Astrocyte of the spinal cord (primary cell): Measurements from ENCODE around the gene DHDH.
A peak's percentile ranks its signal among the peaks of the same experiment; 100 is the strongest.

Experiments
- DNase-seq: peaks from one replicate; pipeline ENCODE4 v3.0.0; 2011; ENCODE audit warnings: low read depth, low spot score
- H3K4me3 ChIP-seq: 2 replicates; pipeline ENCODE4 v1.5.1; 2011; ENCODE audit warnings: low read depth, mild to moderate bottlenecking, low read length, moderate library complexity
- in situ Hi-C: cut with HindIII; loops from 2 replicates; pipeline ENCODE4 v1.10.0; 2017; ENCODE audit warnings: low sequenced_read_pairs
- TF ChIP-seq, protein P1 (sequence below): IDR thresholded peaks from 2 replicates; pipeline ENCODE4 v1.5.1; 2012; ENCODE audit warnings: low read depth, mild to moderate bottlenecking, low read length, inconsistent platforms

DHDH gene

GRCh38 chr19:48989701-48990291, 56.3 kb downstream of the DHDH start:
- in situ Hi-C loops, result no loop called here
- H3K4me3 ChIP-seq, result no peak overlapping the region
- no peak for DNase-seq
- TF ChIP-seq, protein P1, sequence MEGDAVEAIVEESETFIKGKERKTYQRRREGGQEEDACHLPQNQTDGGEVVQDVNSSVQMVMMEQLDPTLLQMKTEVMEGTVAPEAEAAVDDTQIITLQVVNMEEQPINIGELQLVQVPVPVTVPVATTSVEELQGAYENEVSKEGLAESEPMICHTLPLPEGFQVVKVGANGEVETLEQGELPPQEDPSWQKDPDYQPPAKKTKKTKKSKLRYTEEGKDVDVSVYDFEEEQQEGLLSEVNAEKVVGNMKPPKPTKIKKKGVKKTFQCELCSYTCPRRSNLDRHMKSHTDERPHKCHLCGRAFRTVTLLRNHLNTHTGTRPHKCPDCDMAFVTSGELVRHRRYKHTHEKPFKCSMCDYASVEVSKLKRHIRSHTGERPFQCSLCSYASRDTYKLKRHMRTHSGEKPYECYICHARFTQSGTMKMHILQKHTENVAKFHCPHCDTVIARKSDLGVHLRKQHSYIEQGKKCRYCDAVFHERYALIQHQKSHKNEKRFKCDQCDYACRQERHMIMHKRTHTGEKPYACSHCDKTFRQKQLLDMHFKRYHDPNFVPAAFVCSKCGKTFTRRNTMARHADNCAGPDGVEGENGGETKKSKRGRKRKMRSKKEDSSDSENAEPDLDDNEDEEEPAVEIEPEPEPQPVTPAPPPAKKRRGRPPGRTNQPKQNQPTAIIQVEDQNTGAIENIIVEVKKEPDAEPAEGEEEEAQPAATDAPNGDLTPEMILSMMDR, result no peak

DNA sequence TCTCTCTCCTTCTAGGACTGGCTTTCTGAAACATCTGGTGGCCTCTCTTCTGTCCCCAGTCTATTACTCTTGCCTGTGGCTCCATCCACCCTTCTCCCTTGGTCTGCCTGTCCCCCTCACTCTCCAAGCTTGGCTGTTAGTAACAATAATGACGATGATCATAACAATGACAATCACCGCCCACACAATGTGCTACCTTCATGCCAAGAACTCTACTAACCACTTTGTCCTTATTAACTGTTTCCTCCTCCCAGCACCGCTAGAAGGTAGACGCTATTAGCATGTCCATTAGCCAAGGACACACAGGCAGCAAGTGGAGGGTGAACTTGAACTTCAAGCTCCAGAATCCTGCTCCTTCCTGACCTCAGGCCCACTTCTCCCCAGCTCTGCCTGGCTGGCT, 56.9 kb downstream of the DHDH start:
- TF ChIP-seq, protein P1, result no peak
- DNase-seq, result no peak
- in situ Hi-C loops, result no loop called here
- no peak overlapping the region for H3K4me3 ChIP-seq

DNA sequence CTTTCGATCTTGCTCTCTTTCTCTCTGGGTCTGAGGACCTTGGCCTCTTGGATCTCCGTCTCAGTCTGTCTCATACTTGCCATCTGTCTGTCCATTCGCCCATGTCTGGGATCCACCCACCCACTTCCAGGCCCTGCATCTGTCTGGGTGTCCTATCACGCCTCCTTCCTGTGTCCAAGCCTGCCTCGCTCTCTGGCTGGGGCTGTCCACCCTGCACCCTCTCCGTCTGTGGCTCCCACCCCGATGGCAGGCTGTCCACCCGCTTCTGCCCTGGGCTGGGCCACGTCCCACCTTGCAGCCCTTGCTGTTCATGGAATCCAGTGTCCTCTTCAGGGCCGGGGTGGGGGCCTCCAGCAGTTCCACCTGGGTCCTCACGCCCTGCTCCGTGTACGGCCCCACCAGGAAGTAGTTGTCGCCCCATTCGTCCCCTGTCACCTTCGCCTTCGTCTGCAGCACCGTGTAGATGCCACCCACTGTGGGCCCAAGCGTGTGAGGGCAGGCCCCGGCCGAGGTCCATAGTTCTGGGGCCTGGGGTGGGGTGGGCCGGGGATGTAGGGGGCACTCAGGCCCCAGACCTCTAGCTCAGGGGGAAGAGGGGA, 57.6 kb downstream of the DHDH start:
- no peak overlapping the region for H3K4me3 ChIP-seq
- in situ Hi-C loops, result no loop called here
- no peak for DNase-seq
- TF ChIP-seq, protein P1, result no peak

- TF ChIP-seq, protein P1, result no peak
These were observed 58.5 kb downstream of the DHDH start for GRCh38 chr19:48991873-48992580.

DNA sequence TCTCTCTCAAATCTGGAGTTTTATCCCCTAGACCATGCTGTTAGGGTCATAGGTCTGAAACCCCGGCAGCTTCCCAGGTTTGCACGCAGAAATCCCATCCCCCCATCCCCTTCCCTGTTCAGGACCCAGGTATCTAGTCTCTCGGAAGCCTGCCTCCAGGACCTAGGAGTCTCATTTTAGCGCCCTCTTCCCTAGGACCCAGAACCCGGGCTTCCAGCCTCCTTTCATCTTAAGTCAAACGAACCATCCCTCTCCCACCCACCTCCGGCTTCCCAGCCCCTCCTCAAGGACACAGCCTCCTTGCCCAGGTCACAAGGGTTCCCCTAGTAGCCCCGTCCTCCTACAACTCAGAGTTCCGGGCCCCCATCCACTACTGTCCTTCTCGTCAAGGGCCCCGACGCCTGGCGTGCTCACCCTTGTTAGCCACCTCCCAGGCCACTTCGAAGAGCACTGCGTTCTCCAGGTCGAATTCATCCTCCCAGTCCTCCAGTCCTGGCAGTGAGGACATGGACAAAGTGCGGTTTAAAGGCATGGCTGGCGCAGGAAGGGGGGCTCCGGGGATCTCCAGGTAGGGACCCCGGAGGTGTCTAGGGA, 59.2 kb downstream of the DHDH start:
- TF ChIP-seq, protein P1, result no peak
- peak overlapping the region; percentile 74 for H3K4me3 ChIP-seq
- in situ Hi-C loops, result no loop called here
- no peak for DNase-seq

More at GRCh38 chr19:48991873-48992580, 58.5 kb downstream of the DHDH start:
- in situ Hi-C loops, result no loop called here
- H3K4me3 ChIP-seq, result peak overlapping the region; percentile 74
- peak; percentile 77 for DNase-seq

DNA sequence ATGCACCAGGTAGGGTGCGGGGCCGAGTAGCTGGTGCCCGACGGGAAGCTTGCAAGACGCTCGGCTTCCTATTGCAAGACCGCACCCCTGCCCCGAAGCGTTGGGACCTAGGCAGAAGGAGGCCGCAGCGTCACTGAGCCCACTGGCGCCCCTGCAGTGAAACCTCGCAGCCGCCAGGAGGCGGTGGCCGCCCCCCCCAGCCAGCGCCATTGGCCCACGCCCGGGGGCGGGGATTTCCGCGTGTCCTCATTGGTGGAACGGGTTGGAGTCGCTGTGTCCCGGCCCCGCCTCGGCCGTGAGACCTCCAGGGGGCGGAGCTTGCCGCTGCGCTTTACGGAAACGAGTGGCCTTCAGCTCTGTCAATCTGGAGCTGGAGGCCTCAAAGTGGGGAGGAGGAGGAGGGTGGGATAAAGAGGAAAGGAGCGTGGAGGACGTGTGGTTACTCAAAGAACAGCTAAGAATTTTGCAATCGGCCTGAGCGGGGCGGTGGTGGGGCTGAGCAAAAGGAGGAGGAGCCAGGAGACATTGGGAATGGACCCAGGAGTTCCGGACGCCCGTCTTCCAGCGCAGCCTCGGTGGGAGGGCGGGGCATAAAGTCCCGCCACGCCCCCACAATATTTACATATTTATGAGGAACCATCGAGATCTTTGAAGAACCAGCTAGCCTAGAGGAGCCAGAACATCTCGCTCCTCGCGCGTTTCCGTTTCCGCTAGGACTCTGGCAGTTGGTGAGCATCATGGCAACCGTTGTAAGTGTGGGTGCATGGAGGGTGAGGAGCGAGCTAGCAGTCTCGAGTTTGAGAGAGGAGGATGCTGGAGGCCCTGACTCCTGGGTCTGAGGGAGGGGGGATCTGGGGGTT, 59.9 kb downstream of the DHDH start, which contains the start of the genes GYS1 and RUVBL2:
GYS1 (minus strand) TSS at position 135 of the 860 bp plus-strand sequence. CDS start 197 bp downstream, outside the sequence.
RUVBL2 (plus strand) TSS at position 713 of the 860 bp plus-strand sequence; CDS start at position 738, 25 bp downstream.
- TF ChIP-seq, protein P1, result peak; percentile 84
- peak within 1 kb of the TSS; percentile 74 for H3K4me3 ChIP-seq
- in situ Hi-C loops, result no loop called here
- peak; percentile 100 for DNase-seq
